ENCODE results near the gene EOLA1. TPM values are rescaled to one million over a fixed set of nuclear protein-coding genes. Genes with fewer than 3 reads are reported as not detected.
"Not testable (repeated sequence)": the region's sequence is repeated elsewhere in the genome, so short reads cannot be mapped to it uniquely, and the experiment has no call there.

Gene EOLA1
- 10 to 100 TPM; 66.3 to 72.5 TPM for total RNA-seq
- total RNA-seq, result 42.5 to 82.0 reads per million in 2 donors

DNA sequence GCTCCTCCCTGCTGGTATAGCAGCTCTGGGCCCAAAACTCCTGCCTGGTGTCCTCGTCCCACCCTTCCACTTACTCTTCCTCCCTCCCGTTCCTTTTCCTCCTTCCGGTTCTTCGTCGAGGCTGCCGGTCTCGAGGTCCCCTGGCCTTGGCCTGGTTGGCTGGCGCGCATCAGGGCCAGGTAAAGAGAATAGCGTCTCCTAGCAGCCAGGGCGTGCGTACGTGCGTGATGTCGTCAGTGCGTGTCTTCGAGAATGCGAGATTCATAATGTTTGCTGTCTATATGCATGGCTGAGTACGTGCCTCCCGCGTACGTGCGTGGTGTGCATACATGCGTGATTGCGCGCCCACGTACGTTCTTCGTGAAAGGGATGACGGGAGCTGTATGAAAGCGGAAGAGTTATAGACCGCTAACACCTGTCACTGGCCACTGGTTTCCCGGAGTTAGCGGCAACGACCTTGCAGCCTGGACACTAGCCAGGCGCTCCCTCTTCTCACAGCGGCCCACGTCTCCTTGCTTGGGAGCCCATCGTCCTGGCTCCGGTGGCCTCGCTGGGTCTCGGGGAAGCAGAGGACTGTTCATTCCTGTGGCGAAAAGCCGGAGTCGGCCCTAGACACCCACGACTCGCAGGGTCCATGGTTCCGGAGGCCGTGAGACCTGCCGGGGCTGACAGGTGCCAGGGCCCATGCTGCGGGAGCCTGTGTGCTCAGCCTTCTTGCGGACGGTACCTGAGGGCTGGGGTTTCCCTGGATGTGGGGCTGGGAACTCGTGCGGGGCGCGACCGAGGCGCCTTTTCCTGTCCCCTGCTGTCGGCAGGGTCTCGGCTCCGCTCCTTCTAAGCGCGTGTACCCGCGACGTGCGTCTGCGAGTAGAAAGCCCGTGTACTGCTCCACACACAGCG lies at the start of gene EOLA1:
Gene EOLA1, plus strand, starts transcription at position 392 of the 900 bp plus-strand sequence. CDS start 4,619 bp downstream, outside the sequence.
- peak; percentile 65 to 80 (median 66) for DNase-seq
- Mint-ChIP-seq H3K27me3 (no peaks in the 10 kb centered on the region), H3K4me3 (peak within 1 kb of the TSS; percentile 96), H3K27ac (peak within 1 kb of the TSS; percentile 96), H3K4me1 (peaks cover 7% of the 10 kb centered on the region), H3K36me3 (ENCODE audit: low read depth) (no peaks in the 10 kb centered on the region)
- H3K9me3 ChIP-seq (ENCODE audit: control insufficient read depth, low read length, poor library complexity, severe bottlenecking), result no peaks in the 10 kb centered on the region
- peak; percentile 75 for ATAC-seq

GRCh38 chrX:149491812-149492211 lies 49.0 kb upstream of the EOLA1 start:
- peak overlapping the region; percentile 74 for H3K4me3 Mint-ChIP-seq
- H3K4me1 Mint-ChIP-seq, result peaks cover 10% of the 10 kb centered on the region
- DNase-seq (no peak), ATAC-seq (no peak)
- no peaks in the 10 kb centered on the region for H3K9me3 ChIP-seq (ENCODE audit: control insufficient read depth, low read length, poor library complexity, severe bottlenecking)
- peaks cover 5% of the 10 kb centered on the region for H3K36me3 Mint-ChIP-seq (ENCODE audit: low read depth)
- no peaks in the 10 kb centered on the region for H3K27me3 Mint-ChIP-seq
- H3K27ac Mint-ChIP-seq, result no peak overlapping the region

DNA sequence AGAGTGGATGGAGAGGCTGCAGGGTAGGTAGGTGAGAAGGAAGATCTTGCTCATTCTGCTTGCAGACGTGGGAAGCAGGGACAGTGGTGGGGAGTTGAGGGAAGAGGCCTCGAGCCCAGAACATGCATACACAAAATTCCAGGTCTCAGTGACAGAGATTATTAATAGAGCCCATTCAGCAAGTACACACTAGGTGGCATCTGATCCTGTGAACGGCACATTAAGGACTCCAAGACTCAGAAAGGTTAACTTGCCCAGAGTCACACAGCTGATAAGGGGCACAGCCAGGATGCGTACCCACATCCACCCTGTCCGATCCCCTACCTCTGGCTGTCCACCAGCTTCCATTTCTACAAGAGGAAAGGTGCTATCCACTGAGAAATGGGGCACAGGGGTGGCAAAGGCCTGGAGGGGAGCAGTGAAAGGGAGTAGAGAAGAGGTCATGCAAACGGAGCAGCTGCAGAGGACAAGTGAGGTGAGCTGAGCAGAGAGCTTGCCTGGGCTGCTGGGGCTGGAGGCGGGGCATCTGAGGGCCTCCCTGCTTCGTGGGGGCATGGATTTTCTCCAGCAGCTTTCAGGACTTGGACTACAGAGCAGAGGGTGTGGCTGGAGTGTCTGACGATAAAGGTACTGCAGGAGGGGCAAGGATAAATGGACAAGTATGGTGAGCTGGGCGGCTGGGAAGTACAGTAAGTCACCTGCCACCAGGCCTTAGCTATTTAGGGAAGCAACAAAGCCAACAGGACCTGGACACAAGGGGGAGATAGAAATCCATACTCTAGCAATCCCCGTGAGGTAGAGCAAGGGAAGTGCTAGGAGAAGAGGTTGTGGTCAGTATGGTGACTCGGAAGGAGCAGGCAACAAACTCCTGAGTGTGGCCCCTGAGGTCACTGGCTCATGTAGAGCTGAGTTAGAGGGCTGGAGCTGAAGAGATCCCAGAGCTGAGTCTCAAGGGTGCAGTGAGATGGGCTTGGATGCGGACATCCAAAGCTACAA lies 46.9 kb upstream of the EOLA1 start:
- H3K9me3 ChIP-seq (ENCODE audit: control insufficient read depth, low read length, poor library complexity, severe bottlenecking), result no peaks in the 10 kb centered on the region
- Mint-ChIP-seq H3K36me3 (ENCODE audit: low read depth) (peaks cover 5% of the 10 kb centered on the region), H3K4me3 (no peak overlapping the region), H3K27ac (no peak overlapping the region), H3K4me1 (peaks cover 13% of the 10 kb centered on the region), H3K27me3 (no peaks in the 10 kb centered on the region)
- ATAC-seq (peak; percentile 19), DNase-seq (no peak)

DNA sequence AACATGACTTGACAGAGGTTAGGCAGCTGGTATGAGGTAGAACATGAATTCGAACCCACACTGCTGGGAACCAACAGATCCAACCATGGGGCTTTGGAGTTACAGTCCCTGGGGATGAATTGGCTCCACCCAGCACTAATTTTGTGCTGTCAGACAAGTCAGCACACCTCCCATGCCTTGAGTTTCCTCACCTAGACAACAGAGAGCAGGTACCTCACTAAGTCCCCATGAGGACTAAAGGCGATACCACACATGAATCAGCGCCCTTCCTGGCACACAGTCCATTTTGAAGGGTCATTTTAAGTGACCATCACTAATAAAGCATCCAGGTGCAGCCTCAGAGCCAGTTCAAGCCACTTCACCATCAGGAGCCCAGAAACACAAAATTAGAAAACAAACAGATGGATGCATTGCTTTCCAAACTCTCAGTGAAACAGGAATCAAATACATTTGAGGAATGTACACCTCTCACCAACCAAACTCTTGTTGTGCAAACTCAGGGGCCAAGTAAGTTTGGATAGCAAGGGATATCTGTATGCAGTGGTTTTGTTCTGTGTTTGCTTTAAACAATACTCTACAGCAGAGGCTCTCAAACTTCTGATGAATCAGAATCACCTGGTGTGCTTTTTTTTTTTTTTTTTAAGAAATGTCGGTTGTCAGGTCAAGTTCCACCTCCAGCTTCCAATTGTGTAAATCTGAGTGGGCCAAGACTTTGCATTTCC lies 45.8 kb upstream of the EOLA1 start:
- peaks cover 15% of the 10 kb centered on the region for H3K4me1 Mint-ChIP-seq
- H3K36me3 Mint-ChIP-seq (ENCODE audit: low read depth), result peaks cover 5% of the 10 kb centered on the region
- no peak overlapping the region for H3K27ac Mint-ChIP-seq
- no peaks in the 10 kb centered on the region for H3K27me3 Mint-ChIP-seq
- H3K4me3 Mint-ChIP-seq, result peak overlapping the region; percentile 49
- DNase-seq (no peak), ATAC-seq (no peak)
- no peaks in the 10 kb centered on the region for H3K9me3 ChIP-seq (ENCODE audit: control insufficient read depth, low read length, poor library complexity, severe bottlenecking)

- ATAC-seq (no peak), DNase-seq (no peak)
- Mint-ChIP-seq H3K4me3 (peak overlapping the region; percentile 49), H3K36me3 (ENCODE audit: low read depth) (peaks cover 5% of the 10 kb centered on the region), H3K27me3 (no peaks in the 10 kb centered on the region), H3K27ac (no peak overlapping the region), H3K4me1 (peaks cover 17% of the 10 kb centered on the region)
- H3K9me3 ChIP-seq (ENCODE audit: control insufficient read depth, low read length, poor library complexity, severe bottlenecking), result no peaks in the 10 kb centered on the region
Measured at GRCh38 chrX:149495573-149496071, 45.2 kb upstream of the EOLA1 start.

- no peaks in the 10 kb centered on the region for H3K9me3 ChIP-seq (ENCODE audit: control insufficient read depth, low read length, poor library complexity, severe bottlenecking)
- no peak for ATAC-seq
- no peaks in the 10 kb centered on the region for H3K27me3 Mint-ChIP-seq
- peaks cover 24% of the 10 kb centered on the region for H3K4me1 Mint-ChIP-seq
- H3K36me3 Mint-ChIP-seq (ENCODE audit: low read depth), result peaks cover 7% of the 10 kb centered on the region
- peak overlapping the region; percentile 43 for H3K4me3 Mint-ChIP-seq
- DNase-seq, result no peak
- no peak overlapping the region for H3K27ac Mint-ChIP-seq
Measured at GRCh38 chrX:149497054-149497453, 43.8 kb upstream of the EOLA1 start.

DNA sequence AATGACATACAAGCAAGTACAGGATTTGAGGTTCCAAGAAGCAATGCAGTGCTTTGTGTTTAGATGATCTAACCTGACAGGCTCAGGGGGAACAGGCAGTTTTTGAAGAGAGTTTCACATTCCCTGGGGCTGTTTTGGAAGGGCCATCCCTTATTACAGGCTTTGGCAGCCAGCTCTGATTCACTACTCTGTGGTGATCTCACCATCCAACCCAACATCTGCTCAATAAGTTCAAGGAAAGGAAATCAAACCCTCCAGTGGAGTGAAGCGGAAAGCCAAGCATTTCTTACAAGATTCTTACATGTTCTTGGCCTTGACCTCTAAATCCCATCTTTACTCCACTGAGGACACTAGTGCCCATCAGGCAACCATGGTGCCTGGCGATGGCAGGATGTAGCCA lies 43.2 kb upstream of the EOLA1 start:
- H3K9me3 ChIP-seq (ENCODE audit: control insufficient read depth, low read length, poor library complexity, severe bottlenecking), result no peaks in the 10 kb centered on the region
- H3K27me3 Mint-ChIP-seq, result no peaks in the 10 kb centered on the region
- DNase-seq (no peak), ATAC-seq (no peak)
- peak overlapping the region; percentile 43 for H3K4me3 Mint-ChIP-seq
- no peak overlapping the region for H3K27ac Mint-ChIP-seq
- H3K4me1 Mint-ChIP-seq, result peaks cover 24% of the 10 kb centered on the region
- peaks cover 5% of the 10 kb centered on the region for H3K36me3 Mint-ChIP-seq (ENCODE audit: low read depth)

- DNase-seq (no peak), ATAC-seq (no peak)
- no peaks in the 10 kb centered on the region for H3K27me3 Mint-ChIP-seq
- no peaks in the 10 kb centered on the region for H3K9me3 ChIP-seq (ENCODE audit: control insufficient read depth, low read length, poor library complexity, severe bottlenecking)
- H3K36me3 Mint-ChIP-seq (ENCODE audit: low read depth), result peaks cover 5% of the 10 kb centered on the region
- no peak overlapping the region for H3K4me3 Mint-ChIP-seq
- peaks cover 24% of the 10 kb centered on the region for H3K4me1 Mint-ChIP-seq
- H3K27ac Mint-ChIP-seq, result no peak overlapping the region
Measured at GRCh38 chrX:149498767-149499166, 42.0 kb upstream of the EOLA1 start.

DNA sequence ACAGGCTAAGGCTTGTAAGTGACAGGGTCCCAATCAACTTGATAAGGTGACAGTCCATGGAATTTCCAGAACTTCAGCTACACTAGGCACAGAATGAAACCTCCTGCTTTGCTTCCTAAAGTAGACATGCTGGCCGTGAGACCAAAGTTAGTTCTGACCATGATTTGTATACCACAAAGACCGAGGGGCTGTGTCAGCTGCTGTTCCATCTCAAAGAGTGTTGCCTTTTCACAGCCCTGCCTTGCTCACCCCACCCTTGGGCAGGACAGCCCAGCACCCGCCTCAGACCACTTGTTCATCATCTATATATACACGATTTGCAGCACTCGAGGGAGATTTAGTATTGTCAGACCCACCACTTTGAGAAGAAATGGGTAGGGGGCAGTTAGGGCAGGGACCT lies 41.0 kb upstream of the EOLA1 start:
- H3K9me3 ChIP-seq (ENCODE audit: control insufficient read depth, low read length, poor library complexity, severe bottlenecking), result no peaks in the 10 kb centered on the region
- Mint-ChIP-seq H3K36me3 (ENCODE audit: low read depth) (peaks cover 10% of the 10 kb centered on the region), H3K27me3 (no peaks in the 10 kb centered on the region), H3K4me3 (peak overlapping the region; percentile 21), H3K27ac (no peak overlapping the region), H3K4me1 (peaks cover 32% of the 10 kb centered on the region)
- ATAC-seq (no peak), DNase-seq (no peak)

DNA sequence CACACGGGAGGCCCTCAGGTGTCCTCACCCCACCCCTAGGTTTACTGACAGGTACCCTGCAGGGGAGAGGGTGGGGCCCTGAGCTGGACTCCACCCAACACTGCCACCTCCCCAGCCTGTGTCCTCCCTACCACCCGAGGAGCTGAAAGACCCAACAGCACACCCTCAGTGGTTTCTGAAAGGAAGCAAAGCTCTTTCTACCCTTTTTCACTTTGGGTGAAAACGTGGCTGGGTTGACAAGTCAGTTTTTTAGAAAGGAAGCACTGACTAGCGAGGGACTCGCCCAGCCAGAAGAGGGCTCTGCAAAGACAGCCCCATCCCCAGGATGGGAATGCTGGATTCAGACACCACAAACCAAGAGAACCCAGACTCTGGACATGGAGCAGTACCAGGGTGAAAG lies 37.9 kb upstream of the EOLA1 start:
- ATAC-seq; H3K27me3 Mint-ChIP-seq; H3K36me3 Mint-ChIP-seq (ENCODE audit: low read depth); H3K27ac Mint-ChIP-seq; H3K4me3 Mint-ChIP-seq; H3K9me3 ChIP-seq (ENCODE audit: control insufficient read depth, low read length, poor library complexity, severe bottlenecking); DNase-seq: not testable (repeated sequence)
- peaks cover 33% of the 10 kb centered on the region for H3K4me1 Mint-ChIP-seq

DNA sequence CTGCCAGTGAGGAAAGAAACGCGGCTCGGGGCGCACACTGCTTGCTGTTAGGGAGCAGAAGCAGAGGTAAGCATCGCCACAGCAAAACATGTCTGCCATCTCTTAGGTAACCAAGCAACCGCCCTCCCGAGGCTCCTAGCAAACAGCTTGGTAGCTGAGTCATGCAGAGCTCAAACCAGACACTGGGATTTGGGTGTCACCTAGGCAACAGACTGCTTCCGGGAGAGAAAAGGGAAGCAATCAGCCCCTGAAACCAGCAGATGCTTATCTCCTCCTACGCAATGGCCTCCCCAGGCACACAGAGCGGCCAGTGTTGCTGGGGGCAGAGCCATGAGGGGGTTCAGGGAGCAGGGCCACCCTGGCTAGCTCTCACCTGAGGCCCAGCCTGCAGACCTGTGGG lies 37.4 kb upstream of the EOLA1 start:
- Mint-ChIP-seq H3K4me1 (peaks cover 30% of the 10 kb centered on the region), H3K4me3 (peak overlapping the region; percentile 93)
- not testable (repeated sequence) for H3K9me3 ChIP-seq (ENCODE audit: control insufficient read depth, low read length, poor library complexity, severe bottlenecking); H3K27me3 Mint-ChIP-seq; H3K36me3 Mint-ChIP-seq (ENCODE audit: low read depth); H3K27ac Mint-ChIP-seq
- peak; percentile 36 to 59 (median 40) for DNase-seq
- ATAC-seq, result peak; percentile 68

GRCh38 chrX:149504226-149504914 lies 36.4 kb upstream of the EOLA1 start:
- Mint-ChIP-seq H3K4me1 (peaks cover 28% of the 10 kb centered on the region), H3K36me3 (ENCODE audit: low read depth) (peaks cover 7% of the 10 kb centered on the region), H3K27ac (no peak overlapping the region), H3K27me3 (no peaks in the 10 kb centered on the region), H3K4me3 (peak overlapping the region; percentile 93)
- H3K9me3 ChIP-seq (ENCODE audit: control insufficient read depth, low read length, poor library complexity, severe bottlenecking), result no peaks in the 10 kb centered on the region
- ATAC-seq, result peak; percentile 64
- DNase-seq, result peak; percentile 39 to 65 (median 65)

Data from T-helper 17 cell (primary cell).